Psoas muscle (tissue), 8 donors: ENCODE measurements around the gene MRPL42. TPM values are rescaled to one million over a fixed set of nuclear protein-coding genes. Genes with fewer than 3 reads are reported as not detected.

Source experiments
- ATAC-seq, 4 donors: fragments of 200-7000 bp; cut with Tn5 transposase; one replicate each; pipeline ENCODE4 v1.9.1; 2020; ENCODE audit warnings: moderate library complexity in 3 of 4, mild to moderate bottlenecking in 2 of 4
- DNase-seq, 2 donors: peaks; one replicate each; pipeline ENCODE4 v3.0.0-alpha.2; 2020
- H3K27ac ChIP-seq: fragments of 200-600 bp; one replicate; pipeline ENCODE4 v1.8.0; 2022
- H3K27me3 ChIP-seq, 3 donors: fragments of 200-600 bp in 1 of 3; one replicate each; pipeline versions ENCODE4 v1.6.1 to v1.8.0; 2013 to 2022; ENCODE audit warnings: low read length in 2 of 3, mild to moderate bottlenecking in 2 of 3, moderate library complexity in 1 of 3; ENCODE audit not compliant: insufficient read depth in 3 of 3
- H3K36me3 ChIP-seq, 2 donors: fragments of 200-600 bp in 1 of 2; one replicate each; pipeline versions ENCODE4 v1.6.1 to v1.8.0; 2013 to 2022; ENCODE audit warnings: low read depth in 1 of 2, mild to moderate bottlenecking in 1 of 2, moderate library complexity in 1 of 2; ENCODE audit not compliant: insufficient read depth in 1 of 2
- H3K4me1 ChIP-seq: fragments of 200-600 bp; one replicate; pipeline ENCODE4 v1.8.0; 2022
- H3K4me3 ChIP-seq: fragments of 200-600 bp; one replicate; pipeline ENCODE4 v1.8.0; 2022; ENCODE audit warnings: mild to moderate bottlenecking
- H3K9me3 ChIP-seq: fragments of 200-600 bp; one replicate; pipeline ENCODE4 v1.8.0; 2022
- WGBS, 3 donors: extraction: QIAGEN DNeasy Blood & Tissue Kit; methylation state at CpG; one replicate each; pipeline versions ENCODE4 v1.1.6 to v1.1.7; 2013; 5-methylcytosine and 5-hydroxymethylcytosine counted together
- intact Hi-C, 2 donors: fragments of 100-400 bp; cut with DNase I; formaldehyde crosslinking; loops; one replicate each; pipeline versions ENCODE4 v1.11.0 to v1.14.2; 2022
- polyA plus RNA-seq, 3 donors: library from polyadenylated mRNA; stranded (reverse); fragments of 200-250 nt; gene quantifications; one replicate each; pipeline ENCODE4 v1.2.3, GENCODE V29; 2013
- total RNA-seq, 4 donors: library from RNA; stranded (reverse); fragmentation: NEBNext Ultra II Directional in 2 of 4; extraction: Animal tissue kit (Norgen Biotek cat#: 25700) in 2 of 4; gene quantifications; one replicate each; pipeline versions ENCODE4 v1.2.1 to v1.2.4, GENCODE V29; 2021 to 2023
- TF ChIP-seq, protein P1 (sequence below): fragments of 200-600 bp; IDR thresholded peaks from one replicate; pipeline ENCODE4 v1.8.0; 2022; ENCODE audit warnings: antibody characterized with exemption
- donor health status: healthy with polysubstance abuse.
- donor health status: DM: no; HTN: no; CAD: no; lungs with moderate emphysema.
- donor health status: Bipolar disorder and iron deficiency.
- donor health status: healthy.
- donor health status: DM: yes; HTN: yes; CAD: no.
- donor health status: DM: no; HTN: no; CAD: no.
- donor health status: DM: no; HTN: no; CAD: no.
- donor health status: DM: yes; HTN: yes; CAD: no.

The MRPL42 gene
- total and polyA plus RNA-seq, 7 donors = 22.7 to 48.3 (median 27.5) TPM

- no peak overlapping the region for H3K27ac ChIP-seq
- no peak for ATAC-seq
- TF ChIP-seq, protein P1, sequence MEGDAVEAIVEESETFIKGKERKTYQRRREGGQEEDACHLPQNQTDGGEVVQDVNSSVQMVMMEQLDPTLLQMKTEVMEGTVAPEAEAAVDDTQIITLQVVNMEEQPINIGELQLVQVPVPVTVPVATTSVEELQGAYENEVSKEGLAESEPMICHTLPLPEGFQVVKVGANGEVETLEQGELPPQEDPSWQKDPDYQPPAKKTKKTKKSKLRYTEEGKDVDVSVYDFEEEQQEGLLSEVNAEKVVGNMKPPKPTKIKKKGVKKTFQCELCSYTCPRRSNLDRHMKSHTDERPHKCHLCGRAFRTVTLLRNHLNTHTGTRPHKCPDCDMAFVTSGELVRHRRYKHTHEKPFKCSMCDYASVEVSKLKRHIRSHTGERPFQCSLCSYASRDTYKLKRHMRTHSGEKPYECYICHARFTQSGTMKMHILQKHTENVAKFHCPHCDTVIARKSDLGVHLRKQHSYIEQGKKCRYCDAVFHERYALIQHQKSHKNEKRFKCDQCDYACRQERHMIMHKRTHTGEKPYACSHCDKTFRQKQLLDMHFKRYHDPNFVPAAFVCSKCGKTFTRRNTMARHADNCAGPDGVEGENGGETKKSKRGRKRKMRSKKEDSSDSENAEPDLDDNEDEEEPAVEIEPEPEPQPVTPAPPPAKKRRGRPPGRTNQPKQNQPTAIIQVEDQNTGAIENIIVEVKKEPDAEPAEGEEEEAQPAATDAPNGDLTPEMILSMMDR = no peak
- intact Hi-C loops = no loop called here
- H3K4me1 ChIP-seq = peaks cover 19% of the 10 kb centered on the region
- H3K9me3 ChIP-seq = no peaks in the 10 kb centered on the region
- H3K36me3 ChIP-seq = peaks cover 0 to 52% of the 10 kb centered on the region in 2 donors
- DNase-seq = no peak
- peak overlapping the region; percentile 92 for H3K4me3 ChIP-seq
- no peaks in the 10 kb centered on the region for H3K27me3 ChIP-seq
Measured at GRCh38 chr12:93469386-93469785, 2.1 kb downstream of the MRPL42 start.

- H3K36me3 ChIP-seq = peaks cover 5 to 95% of the 10 kb centered on the region in 2 donors
Measured at GRCh38 chr12:93476555-93476954, 9.2 kb downstream of the MRPL42 start.

GRCh38 chr12:93482721-93483120 is 15.4 kb downstream of the MRPL42 start:
- no peak for ATAC-seq
- Histone ChIP-seq H3K36me3 (peaks cover 13 to 98% of the 10 kb centered on the region in 2 donors), H3K27ac (no peak overlapping the region), H3K27me3 (no peaks in the 10 kb centered on the region), H3K4me1 (no peaks in the 10 kb centered on the region), H3K4me3 (no peak overlapping the region), H3K9me3 (no peaks in the 10 kb centered on the region)
- DNase-seq = no peak
- WGBS, 3 donors = 94 to 98% (median 96%) methylated on average over 5 of the region's 5 CpGs
- intact Hi-C loops = no loop called here
- TF ChIP-seq, protein P1 = no peak

More at GRCh38 chr12:93476555-93476954, 9.2 kb downstream of the MRPL42 start:
- no peak for DNase-seq
- Histone ChIP-seq H3K4me3 (no peak overlapping the region), H3K27me3 (no peaks in the 10 kb centered on the region), H3K27ac (no peak overlapping the region), H3K9me3 (no peaks in the 10 kb centered on the region), H3K4me1 (no peaks in the 10 kb centered on the region)
- TF ChIP-seq, protein P1 = no peak
- no peak for ATAC-seq
- intact Hi-C loops = no loop called here

- H3K27me3 ChIP-seq = no peaks in the 10 kb centered on the region
- TF ChIP-seq, protein P1 = no peak
- no peak overlapping the region for H3K27ac ChIP-seq
- intact Hi-C loops = no loop called here
- ATAC-seq (no peak), DNase-seq (no peak)
- 93 to 97% (median 94%) methylated on average over 4 of the region's 4 CpGs for WGBS, 3 donors
- no peak overlapping the region for H3K4me3 ChIP-seq
- peaks cover 13 to 98% of the 10 kb centered on the region in 2 donors for H3K36me3 ChIP-seq
- no peaks in the 10 kb centered on the region for H3K4me1 ChIP-seq
- H3K9me3 ChIP-seq = no peaks in the 10 kb centered on the region
Measured at GRCh38 chr12:93483151-93483807, 16.0 kb downstream of the MRPL42 start.
